Parathyroid adenoma (tissue), 2 donors: Measurements from ENCODE around the gene NPC2.

Experiments
- H2AFZ ChIP-seq: fragments of 300-600 bp; sonication (generic); one replicate; pipeline ENCODE4 v1.7.0; 2017; ENCODE audit warnings: antibody characterized with exemption, mild to moderate bottlenecking
- H3K27ac ChIP-seq: fragments of 300-600 bp; sonication (generic); one replicate; pipeline ENCODE4 v1.7.0; 2017
- H3K27me3 ChIP-seq: fragments of 300-600 bp; sonication (generic); one replicate; pipeline ENCODE4 v1.7.0; 2017; ENCODE audit warnings: low read length; ENCODE audit not compliant: control insufficient read depth, insufficient read depth
- H3K36me3 ChIP-seq: fragments of 300-600 bp; sonication (generic); one replicate; pipeline ENCODE4 v1.7.0; 2017; ENCODE audit warnings: low read length; ENCODE audit not compliant: control insufficient read depth, insufficient read depth
- H3K4me1 ChIP-seq: fragments of 300-600 bp; sonication (generic); one replicate; pipeline ENCODE4 v1.7.0; 2017; ENCODE audit warnings: control low read depth
- H3K4me2 ChIP-seq: fragments of 300-600 bp; sonication (generic); one replicate; pipeline ENCODE4 v1.7.0; 2017; ENCODE audit warnings: low read length
- H3K4me3 ChIP-seq: fragments of 300-600 bp; sonication (generic); one replicate; pipeline ENCODE4 v1.7.0; 2017; ENCODE audit warnings: low read depth, low read length
- H3K79me2 ChIP-seq: fragments of 300-600 bp; sonication (generic); one replicate; pipeline ENCODE4 v1.7.0; 2017; ENCODE audit warnings: control low read depth
- H3K9ac ChIP-seq: fragments of 300-600 bp; sonication (generic); one replicate; pipeline ENCODE4 v1.7.0; 2017; ENCODE audit warnings: mild to moderate bottlenecking
- H3K9me3 ChIP-seq: fragments of 300-600 bp; sonication (generic); one replicate; pipeline ENCODE4 v1.7.0; 2017; ENCODE audit warnings: low read length; ENCODE audit not compliant: control insufficient read depth
- TF ChIP-seq, protein P1 (sequence below): fragments of 300-600 bp; sonication (generic); IDR thresholded peaks from one replicate; pipeline ENCODE4 v1.7.0; 2017; ENCODE audit warnings: antibody characterized with exemption, mild to moderate bottlenecking
- donor health status: primary hyperparathyroidism.

NPC2 gene

DNA sequence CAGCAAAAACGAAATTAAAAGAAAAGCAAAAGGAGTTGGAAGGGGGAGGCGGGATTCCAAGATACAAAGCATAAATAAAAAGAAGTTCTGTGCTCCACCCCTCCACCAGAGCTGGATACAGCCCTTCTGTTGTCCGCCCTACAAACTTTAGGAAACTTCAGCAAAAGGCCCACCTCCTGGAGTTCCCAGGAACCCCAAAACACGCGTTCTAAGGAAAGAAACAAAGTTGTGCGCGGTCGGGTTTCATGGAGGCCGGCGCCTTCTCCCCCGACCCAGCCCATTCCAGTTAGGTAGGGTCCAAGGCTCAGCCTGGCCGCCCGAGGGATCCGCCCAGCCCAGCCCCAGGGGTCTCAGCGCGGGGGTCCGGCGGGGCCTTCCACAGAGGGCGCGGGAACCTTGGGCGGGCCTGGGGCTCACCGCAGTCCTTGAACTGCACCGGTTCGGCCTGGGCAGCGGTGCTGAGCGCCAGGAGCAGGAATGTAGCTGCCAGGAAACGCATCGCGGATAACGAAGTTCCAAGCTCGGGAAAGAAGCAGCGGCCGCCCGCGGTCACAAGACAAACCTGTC lies at the start of gene NPC2:
Gene NPC2 (minus strand): TSS at position 530 of the 567 bp plus-strand sequence. CDS start 31 bp downstream, at position 499.
- TF ChIP-seq, protein P1, sequence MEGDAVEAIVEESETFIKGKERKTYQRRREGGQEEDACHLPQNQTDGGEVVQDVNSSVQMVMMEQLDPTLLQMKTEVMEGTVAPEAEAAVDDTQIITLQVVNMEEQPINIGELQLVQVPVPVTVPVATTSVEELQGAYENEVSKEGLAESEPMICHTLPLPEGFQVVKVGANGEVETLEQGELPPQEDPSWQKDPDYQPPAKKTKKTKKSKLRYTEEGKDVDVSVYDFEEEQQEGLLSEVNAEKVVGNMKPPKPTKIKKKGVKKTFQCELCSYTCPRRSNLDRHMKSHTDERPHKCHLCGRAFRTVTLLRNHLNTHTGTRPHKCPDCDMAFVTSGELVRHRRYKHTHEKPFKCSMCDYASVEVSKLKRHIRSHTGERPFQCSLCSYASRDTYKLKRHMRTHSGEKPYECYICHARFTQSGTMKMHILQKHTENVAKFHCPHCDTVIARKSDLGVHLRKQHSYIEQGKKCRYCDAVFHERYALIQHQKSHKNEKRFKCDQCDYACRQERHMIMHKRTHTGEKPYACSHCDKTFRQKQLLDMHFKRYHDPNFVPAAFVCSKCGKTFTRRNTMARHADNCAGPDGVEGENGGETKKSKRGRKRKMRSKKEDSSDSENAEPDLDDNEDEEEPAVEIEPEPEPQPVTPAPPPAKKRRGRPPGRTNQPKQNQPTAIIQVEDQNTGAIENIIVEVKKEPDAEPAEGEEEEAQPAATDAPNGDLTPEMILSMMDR: no peak
- H2AFZ ChIP-seq: peak within 1 kb of the TSS; percentile 98
- peak within 1 kb of the TSS; percentile 95 for H3K4me2 ChIP-seq
- H3K9me3 ChIP-seq: no peaks in the 10 kb centered on the region
- no peaks in the 10 kb centered on the region for H3K79me2 ChIP-seq
- H3K27me3 ChIP-seq: no peaks in the 10 kb centered on the region
- peak within 1 kb of the TSS; percentile 85 for H3K27ac ChIP-seq
- H3K4me3 ChIP-seq: peak within 1 kb of the TSS; percentile 83
- peak within 1 kb of the TSS; percentile 56 for H3K9ac ChIP-seq
- peaks cover 5% of the 10 kb centered on the region for H3K4me1 ChIP-seq
- no peaks in the 10 kb centered on the region for H3K36me3 ChIP-seq

- Histone ChIP-seq H3K27ac (no peak overlapping the region), H3K27me3 (no peaks in the 10 kb centered on the region), H2AFZ (no peak overlapping the region), H3K36me3 (no peaks in the 10 kb centered on the region), H3K9me3 (no peaks in the 10 kb centered on the region), H3K4me3 (no peak overlapping the region), H3K79me2 (no peaks in the 10 kb centered on the region), H3K4me1 (no peaks in the 10 kb centered on the region), H3K9ac (no peak overlapping the region), H3K4me2 (no peak overlapping the region)
- TF ChIP-seq, protein P1: no peak
These were observed 49.1 kb upstream of the NPC2 start for GRCh38 chr14:74542056-74542685.

- no peaks in the 10 kb centered on the region for H3K79me2 ChIP-seq
- no peak overlapping the region for H3K27ac ChIP-seq
- H3K4me1 ChIP-seq: no peaks in the 10 kb centered on the region
- no peak overlapping the region for H3K4me3 ChIP-seq
- TF ChIP-seq, protein P1: no peak
- H3K27me3 ChIP-seq: no peaks in the 10 kb centered on the region
- H3K4me2 ChIP-seq: no peak overlapping the region
- no peaks in the 10 kb centered on the region for H3K9me3 ChIP-seq
- H2AFZ ChIP-seq: no peak overlapping the region
- H3K9ac ChIP-seq: no peak overlapping the region
- H3K36me3 ChIP-seq: no peaks in the 10 kb centered on the region
These were observed 48.1 kb upstream of the NPC2 start for GRCh38 chr14:74541225-74541624.

GRCh38 chr14:74539503-74539902 lies 46.4 kb upstream of the NPC2 start:
- H3K27me3 ChIP-seq: no peaks in the 10 kb centered on the region
- no peak overlapping the region for H2AFZ ChIP-seq
- no peak overlapping the region for H3K4me3 ChIP-seq
- no peaks in the 10 kb centered on the region for H3K79me2 ChIP-seq
- no peak overlapping the region for H3K27ac ChIP-seq
- TF ChIP-seq, protein P1: no peak
- H3K4me1 ChIP-seq: no peaks in the 10 kb centered on the region
- H3K4me2 ChIP-seq: no peak overlapping the region
- no peak overlapping the region for H3K9ac ChIP-seq
- no peaks in the 10 kb centered on the region for H3K9me3 ChIP-seq
- H3K36me3 ChIP-seq: no peaks in the 10 kb centered on the region
